ENCODE measurements around the gene ARHGEF17. TPM values are rescaled to one million over a fixed set of nuclear protein-coding genes. Genes with fewer than 3 reads are reported as not detected.

ARHGEF17 gene
- total and polyA plus RNA-seq, 2 of the 13 experiments (the other 11 are each of a cell fraction or from before 2014, with no cell fraction given), result 10.7 to 28.8 TPM

DNA sequence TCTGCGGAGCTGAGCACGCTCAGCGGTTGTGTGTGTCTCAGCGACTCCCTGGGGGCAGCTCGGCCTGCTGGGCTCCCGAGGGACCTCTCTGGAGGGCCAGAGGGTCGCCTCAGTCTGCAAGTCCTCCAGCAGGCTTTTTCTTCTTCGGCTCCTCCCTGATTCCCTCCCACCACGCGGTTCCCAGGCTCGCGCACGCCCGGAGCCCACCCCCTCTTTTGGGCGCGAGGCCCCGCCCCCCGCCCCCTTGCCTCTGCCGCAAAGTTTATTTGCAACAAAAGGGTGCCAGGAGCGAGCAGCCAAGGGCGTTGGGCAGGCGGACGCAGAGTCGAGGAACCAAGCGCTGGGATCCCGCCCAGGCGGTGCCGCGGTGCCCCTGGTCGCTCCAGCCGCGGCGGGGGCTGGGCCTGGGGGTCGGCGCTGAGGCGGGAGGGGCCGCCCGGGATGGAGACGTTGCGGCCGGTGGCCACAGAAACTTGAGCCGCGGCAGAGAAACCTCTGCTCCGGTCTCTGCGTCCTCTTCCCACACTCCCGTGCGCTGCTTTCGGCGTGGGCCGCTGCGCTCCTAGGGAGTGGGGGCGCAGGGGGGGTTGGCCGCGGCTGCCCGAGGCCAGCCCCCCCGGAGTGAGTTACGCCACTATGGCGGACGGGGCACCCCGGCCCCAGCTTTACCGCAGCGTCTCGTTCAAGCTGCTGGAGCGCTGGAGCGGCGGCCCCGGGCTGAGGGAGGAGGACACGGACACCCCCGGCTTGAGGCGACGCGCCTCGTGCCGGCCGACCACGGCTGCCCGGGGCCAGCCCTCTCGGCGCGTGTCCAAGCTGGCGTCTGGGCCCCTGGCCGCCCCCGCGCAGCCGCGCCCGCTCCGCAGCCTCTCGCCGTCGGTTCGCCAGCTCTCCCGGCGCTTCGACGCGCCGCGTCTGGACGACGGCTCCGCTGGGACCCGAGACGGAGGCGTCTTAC is at the start of gene ARHGEF17 (continued):
- TF ChIP-seq ZFP36 (IDR thresholded peaks at IDR 0.05; ENCODE audit: borderline replicate concordance, low read depth, low read length, partially characterized antibody), result no peak
- TF ChIP-seq, protein P1, sequence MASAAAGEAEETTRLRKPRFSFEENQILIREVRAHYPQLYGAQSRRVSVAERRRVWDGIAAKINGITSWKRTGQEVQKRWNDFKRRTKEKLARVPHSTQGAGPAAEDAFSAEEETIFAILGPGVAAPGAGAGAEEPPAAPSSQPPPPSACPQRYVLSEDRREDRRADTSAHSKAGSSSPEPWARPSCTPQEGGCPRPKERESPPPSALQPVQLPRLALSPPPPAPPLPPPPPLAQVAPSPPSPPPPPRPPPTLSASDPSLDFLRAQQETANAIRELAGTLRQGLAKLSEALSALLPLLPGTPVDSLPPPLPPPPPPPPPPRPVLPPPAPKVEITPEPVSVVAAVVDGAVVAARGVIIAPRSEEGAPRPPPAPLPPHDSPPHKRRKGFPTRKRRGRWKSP (CRISPR knock-in tag; IDR thresholded peaks at IDR 0.05), result no peak
- TF ChIP-seq ZNF629 (CRISPR knock-in tag; conservative IDR thresholded peaks at IDR 0.05), result peak; percentile 31; the same call in 1 of the 2 replicates
- TF ChIP-seq REPIN1 (CRISPR knock-in tag; IDR thresholded peaks at IDR 0.05; ENCODE audit: borderline replicate concordance, low read depth), result no peak
- 0 out of 2 replicates have a peak, but pooled peaks have one; percentile 44 for TF ChIP-seq ZNF329 (CRISPR knock-in tag; IDR thresholded peaks at IDR 0.05; ENCODE audit: low read depth)
- TF ChIP-seq FOXC1 (CRISPR knock-in tag; IDR thresholded peaks at IDR 0.05; ENCODE audit: borderline replicate concordance), result no peak
- TF ChIP-seq KLF16 (CRISPR knock-in tag; IDR thresholded peaks at IDR 0.05), result no peak; a peak in 2 of 4 replicates
- TF ChIP-seq NFKBIZ (CRISPR knock-in tag; IDR thresholded peaks at IDR 0.05), result no peak
- TF ChIP-seq ZSCAN21 (CRISPR knock-in tag; IDR thresholded peaks at IDR 0.05; ENCODE audit: borderline replicate concordance), result no peak; the same call in none of the 2 replicates
- TF ChIP-seq HCFC1 (IDR thresholded peaks at IDR 0.05; ENCODE audit: low read depth, low read length), result no peak
- no peak for TF ChIP-seq HMG20B (CRISPR knock-in tag; conservative IDR thresholded peaks at IDR 0.05)
- TF ChIP-seq GATAD1 (CRISPR knock-in tag; IDR thresholded peaks at IDR 0.05), result peak; percentile 29; the same call in 1 of the 2 replicates
- TF ChIP-seq, protein P2, sequence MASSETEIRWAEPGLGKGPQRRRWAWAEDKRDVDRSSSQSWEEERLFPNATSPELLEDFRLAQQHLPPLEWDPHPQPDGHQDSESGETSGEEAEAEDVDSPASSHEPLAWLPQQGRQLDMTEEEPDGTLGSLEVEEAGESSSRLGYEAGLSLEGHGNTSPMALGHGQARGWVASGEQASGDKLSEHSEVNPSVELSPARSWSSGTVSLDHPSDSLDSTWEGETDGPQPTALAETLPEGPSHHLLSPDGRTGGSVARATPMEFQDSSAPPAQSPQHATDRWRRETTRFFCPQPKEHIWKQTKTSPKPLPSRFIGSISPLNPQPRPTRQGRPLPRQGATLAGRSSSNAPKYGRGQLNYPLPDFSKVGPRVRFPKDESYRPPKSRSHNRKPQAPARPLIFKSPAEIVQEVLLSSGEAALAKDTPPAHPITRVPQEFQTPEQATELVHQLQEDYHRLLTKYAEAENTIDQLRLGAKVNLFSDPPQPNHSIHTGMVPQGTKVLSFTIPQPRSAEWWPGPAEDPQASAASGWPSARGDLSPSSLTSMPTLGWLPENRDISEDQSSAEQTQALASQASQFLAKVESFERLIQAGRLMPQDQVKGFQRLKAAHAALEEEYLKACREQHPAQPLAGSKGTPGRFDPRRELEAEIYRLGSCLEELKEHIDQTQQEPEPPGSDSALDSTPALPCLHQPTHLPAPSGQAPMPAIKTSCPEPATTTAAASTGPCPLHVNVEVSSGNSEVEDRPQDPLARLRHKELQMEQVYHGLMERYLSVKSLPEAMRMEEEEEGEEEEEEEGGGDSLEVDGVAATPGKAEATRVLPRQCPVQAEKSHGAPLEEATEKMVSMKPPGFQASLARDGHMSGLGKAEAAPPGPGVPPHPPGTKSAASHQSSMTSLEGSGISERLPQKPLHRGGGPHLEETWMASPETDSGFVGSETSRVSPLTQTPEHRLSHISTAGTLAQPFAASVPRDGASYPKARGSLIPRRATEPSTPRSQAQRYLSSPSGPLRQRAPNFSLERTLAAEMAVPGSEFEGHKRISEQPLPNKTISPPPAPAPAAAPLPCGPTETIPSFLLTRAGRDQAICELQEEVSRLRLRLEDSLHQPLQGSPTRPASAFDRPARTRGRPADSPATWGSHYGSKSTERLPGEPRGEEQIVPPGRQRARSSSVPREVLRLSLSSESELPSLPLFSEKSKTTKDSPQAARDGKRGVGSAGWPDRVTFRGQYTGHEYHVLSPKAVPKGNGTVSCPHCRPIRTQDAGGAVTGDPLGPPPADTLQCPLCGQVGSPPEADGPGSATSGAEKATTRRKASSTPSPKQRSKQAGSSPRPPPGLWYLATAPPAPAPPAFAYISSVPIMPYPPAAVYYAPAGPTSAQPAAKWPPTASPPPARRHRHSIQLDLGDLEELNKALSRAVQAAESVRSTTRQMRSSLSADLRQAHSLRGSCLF (CRISPR knock-in tag; IDR thresholded peaks at IDR 0.05; ENCODE audit: borderline replicate concordance), result no peak

Data from HepG2 (cell line).